Lung microvascular endothelial cell (primary cell): ENCODE results near the gene ATF7. TPM values are rescaled to one million over a fixed set of nuclear protein-coding genes. Genes with fewer than 3 reads are reported as not detected.

Experiments used
- DNase-seq, 2 donors: peaks; one replicate each; pipeline versions ENCODE4 v3.0.0 to v3.0.0-alpha.2; 2010; ENCODE audit warnings: low read depth in 2 of 2
- total RNA-seq: library from RNA; depleted of rRNA; stranded (reverse); fragments of >200 nt; gene quantifications from 2 replicates; pipeline ENCODE4 v1.2.1, GENCODE V29; 2014

The ATF7 gene
- total RNA-seq, 1 donor from 2014 or later: 10.5 TPM

GRCh38 chr12:53463802-53464560 lies 162.2 kb downstream of the ATF7 start:
- DNase-seq: no peak

DNA sequence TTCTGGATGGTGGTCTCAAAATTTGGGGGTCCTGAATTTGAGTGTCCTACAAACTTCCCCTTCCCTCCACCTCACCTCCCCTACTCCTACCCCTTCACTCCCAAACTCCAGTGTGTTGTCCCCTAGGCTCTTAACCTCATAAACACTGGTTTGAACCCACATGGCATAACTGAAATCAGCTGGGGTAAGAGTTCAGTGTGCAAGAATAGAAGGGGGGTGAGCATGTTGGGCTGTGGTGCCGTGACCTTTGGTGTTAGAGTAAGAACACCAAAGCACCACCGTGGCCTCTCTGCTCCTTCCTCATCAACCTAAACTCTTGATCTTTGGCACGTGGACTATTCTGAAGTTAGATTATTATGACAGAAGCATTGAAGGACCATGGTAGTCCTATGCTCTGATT lies 163.2 kb downstream of the ATF7 start:
- no peak for DNase-seq

DNA sequence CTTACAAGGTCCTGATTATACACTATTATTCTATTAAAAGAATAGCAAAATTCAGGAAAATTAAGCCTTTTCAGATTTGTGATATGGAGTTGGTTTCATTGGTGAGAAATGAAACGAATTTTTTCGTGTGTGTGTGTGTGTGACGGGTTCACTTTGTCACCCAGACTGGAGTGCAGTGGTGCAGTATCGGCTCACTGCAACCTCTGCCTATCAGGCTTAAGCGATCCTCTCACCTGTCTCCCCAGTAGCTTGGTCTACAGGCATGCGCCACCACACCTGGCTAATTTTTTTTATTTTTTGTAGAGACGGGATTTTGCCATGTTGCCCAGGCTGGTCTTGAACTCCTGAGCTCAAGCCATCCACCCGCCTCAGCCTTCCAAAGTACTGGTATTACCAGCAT lies 164.6 kb downstream of the ATF7 start:
- DNase-seq: no peak

DNA sequence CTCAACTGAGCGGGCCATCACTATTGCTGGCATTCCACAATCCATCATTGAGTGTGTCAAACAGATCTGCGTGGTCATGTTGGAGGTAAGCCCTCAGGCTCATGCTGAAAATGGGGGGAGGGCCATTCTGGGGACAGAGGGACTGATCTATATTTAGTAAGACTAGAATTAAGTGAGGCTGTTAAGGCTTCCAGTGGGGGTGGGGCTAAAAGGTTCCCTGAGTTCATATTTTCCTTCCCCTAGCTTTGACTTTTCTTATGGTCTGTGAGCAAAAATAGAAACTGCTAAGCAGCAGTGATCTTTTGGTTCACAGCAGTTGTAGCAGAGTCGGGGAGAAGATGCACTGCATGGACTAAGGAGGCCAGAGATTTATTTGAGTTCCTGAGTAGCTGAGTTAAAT lies 165.1 kb downstream of the ATF7 start:
- no peak for DNase-seq

DNA sequence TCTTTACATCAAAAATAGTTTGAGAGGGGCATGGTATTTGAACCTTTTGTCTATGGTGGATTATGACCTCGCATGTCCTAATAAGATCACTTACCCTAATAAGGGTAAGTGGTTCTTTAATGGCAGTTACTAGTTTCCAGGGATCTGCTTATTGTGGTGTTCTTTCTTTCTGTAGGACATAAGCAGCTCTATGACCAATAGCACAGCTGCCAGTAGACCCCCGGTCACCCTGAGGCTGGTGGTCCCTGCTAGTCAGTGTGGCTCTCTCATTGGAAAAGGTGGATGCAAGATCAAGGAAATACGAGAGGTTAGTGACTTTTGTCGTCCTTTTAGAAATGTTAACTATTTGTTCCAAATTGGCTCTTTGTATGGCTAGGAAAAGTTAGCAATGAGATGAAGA lies 167.1 kb downstream of the ATF7 start:
- no peak for DNase-seq

Other genes starting within 250 kb of the ATF7 start
- 21.4 and 26.8 TPM in 2 replicates for gene SP1, start 246.2 kb downstream of the ATF7 start, total RNA-seq
- gene AMHR2, start 202.5 kb downstream of the ATF7 start, total RNA-seq: not detected in 2 replicates
- gene PRR13, start 184.6 kb downstream of the ATF7 start, total RNA-seq: 14.1 and 17.9 TPM in 2 replicates
- gene PCBP2, start 174.3 kb downstream of the ATF7 start, total RNA-seq: 299 TPM in 2 replicates
- 2.4 and 5.7 TPM in 2 replicates for gene MAP3K12, start 126.9 kb downstream of the ATF7 start, total RNA-seq
- gene TARBP2, start 125.1 kb downstream of the ATF7 start, total RNA-seq: 33.1 and 36.1 TPM in 2 replicates
- not detected in 2 replicates for gene NPFF, start 118.9 kb downstream of the ATF7 start, total RNA-seq
- gene ATP5MC2, start 49.7 kb upstream of the ATF7 start, total RNA-seq: 129 and 141 TPM in 2 replicates
- 47.3 and 77.8 TPM in 2 replicates for gene CALCOCO1, start 101.1 kb upstream of the ATF7 start, total RNA-seq
- not detected in 2 replicates for gene CISTR, start 125.6 kb upstream of the ATF7 start, total RNA-seq